ENCODE data around the gene CELSR1.

Gene CELSR1, protein sequence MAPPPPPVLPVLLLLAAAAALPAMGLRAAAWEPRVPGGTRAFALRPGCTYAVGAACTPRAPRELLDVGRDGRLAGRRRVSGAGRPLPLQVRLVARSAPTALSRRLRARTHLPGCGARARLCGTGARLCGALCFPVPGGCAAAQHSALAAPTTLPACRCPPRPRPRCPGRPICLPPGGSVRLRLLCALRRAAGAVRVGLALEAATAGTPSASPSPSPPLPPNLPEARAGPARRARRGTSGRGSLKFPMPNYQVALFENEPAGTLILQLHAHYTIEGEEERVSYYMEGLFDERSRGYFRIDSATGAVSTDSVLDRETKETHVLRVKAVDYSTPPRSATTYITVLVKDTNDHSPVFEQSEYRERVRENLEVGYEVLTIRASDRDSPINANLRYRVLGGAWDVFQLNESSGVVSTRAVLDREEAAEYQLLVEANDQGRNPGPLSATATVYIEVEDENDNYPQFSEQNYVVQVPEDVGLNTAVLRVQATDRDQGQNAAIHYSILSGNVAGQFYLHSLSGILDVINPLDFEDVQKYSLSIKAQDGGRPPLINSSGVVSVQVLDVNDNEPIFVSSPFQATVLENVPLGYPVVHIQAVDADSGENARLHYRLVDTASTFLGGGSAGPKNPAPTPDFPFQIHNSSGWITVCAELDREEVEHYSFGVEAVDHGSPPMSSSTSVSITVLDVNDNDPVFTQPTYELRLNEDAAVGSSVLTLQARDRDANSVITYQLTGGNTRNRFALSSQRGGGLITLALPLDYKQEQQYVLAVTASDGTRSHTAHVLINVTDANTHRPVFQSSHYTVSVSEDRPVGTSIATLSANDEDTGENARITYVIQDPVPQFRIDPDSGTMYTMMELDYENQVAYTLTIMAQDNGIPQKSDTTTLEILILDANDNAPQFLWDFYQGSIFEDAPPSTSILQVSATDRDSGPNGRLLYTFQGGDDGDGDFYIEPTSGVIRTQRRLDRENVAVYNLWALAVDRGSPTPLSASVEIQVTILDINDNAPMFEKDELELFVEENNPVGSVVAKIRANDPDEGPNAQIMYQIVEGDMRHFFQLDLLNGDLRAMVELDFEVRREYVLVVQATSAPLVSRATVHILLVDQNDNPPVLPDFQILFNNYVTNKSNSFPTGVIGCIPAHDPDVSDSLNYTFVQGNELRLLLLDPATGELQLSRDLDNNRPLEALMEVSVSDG (N-terminal part only)

DNA sequence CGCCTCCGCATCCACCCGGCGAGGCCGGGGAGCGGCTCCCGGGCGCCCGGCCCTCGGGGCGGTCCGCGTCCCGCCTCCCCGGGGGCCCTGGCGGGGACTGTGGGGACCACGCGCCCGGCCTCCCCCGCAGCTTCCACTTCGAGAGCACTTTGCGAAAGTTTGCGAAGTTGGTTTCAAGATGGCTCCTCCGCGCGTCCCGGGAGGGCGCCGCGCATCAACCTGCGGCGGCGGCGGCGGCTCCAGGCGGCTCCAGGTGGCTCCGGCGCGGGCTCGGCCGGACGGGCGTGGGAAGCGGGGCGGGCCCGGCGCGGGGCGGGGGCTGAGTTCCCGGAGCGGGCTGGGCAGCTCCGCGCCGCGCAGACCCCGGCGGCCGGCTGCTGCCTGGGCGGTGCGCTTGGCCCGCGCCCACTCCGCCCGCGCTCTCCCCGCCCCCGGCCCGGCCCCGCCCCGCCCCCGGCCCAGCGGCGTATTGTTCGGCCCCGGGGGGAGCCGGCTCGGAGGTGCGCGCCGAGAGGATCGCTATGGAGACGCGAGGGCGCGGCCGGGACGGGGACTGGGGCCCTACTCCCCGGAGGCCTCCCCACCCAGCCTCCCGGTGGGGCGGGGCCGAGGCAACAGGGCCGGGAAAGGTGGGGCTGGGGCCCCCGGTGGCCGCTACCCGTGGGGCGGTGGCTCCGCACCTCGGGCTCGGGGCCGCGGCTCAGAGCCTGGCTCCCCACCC lies at the start of gene CELSR1:
Gene CELSR1 (minus strand): TSS at position 396 of the 721 bp plus-strand sequence. CDS start 450 bp downstream, outside the sequence.
- DNase-seq = peak; percentile 21

DNA sequence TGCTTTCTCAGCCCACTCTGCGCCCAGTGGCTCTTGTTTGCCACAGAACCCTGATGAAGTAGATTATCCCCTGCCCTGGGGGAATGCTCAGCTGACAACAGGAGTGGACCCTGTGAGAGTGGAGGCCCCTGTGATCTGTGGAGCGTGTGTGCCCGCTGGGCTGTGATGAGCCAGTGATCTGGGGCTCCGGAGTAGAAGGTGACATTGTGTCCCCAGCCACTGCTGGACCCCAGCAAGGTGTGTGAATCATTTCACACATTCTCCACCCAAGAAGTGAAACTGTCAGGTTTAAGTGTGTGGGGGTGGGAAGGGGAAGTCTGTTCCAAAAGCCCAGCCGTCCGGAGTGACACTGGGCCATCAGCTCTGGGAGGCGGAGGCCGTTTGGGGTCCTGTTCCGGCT lies 49.6 kb upstream of the CELSR1 start:
- no peak for DNase-seq

DNA sequence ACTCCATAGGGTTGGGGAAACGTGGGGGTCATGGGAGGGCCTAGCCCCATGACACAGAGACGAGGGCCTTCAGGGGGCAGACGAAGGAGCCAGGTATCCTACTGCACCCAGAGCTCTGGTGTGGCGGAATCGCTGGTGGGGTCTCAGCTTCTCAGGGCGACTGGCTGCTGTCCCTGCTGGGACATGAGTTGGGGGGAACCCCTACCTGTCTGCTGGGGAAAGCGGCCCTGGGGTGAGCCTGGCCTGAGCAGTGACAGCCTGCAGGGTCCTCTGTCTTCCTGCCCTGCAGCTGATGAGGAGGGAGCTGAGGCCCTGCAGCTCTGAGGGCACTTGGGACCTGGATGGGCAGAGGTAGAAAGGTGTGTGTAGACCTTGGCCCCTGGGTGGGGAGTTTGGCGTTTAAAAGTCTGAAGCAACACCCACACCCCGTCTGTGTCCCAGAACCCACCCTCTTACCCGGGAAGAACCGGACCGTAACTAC lies 49.2 kb upstream of the CELSR1 start:
- DNase-seq = no peak

DNA sequence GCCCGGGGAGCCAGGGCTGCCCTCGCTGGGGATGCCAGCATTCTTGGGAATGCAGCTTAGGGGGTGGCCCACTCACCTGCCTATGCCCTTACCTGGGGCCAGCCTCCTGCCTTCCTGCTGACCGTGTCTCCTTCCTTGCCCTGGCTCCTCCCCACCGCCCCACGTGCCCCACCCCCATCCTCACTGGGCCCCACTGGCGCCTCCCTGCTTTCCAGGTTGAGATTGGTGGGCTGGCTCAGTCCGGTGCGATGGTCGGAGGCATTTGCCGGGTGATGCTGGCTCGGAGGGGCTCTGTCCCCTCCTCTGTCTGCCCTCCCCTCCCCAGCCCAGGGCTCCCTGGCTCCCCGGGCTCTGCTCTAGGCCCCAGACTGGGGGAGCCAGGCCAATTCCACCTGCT lies 48.7 kb upstream of the CELSR1 start:
- no peak for DNase-seq

DNA sequence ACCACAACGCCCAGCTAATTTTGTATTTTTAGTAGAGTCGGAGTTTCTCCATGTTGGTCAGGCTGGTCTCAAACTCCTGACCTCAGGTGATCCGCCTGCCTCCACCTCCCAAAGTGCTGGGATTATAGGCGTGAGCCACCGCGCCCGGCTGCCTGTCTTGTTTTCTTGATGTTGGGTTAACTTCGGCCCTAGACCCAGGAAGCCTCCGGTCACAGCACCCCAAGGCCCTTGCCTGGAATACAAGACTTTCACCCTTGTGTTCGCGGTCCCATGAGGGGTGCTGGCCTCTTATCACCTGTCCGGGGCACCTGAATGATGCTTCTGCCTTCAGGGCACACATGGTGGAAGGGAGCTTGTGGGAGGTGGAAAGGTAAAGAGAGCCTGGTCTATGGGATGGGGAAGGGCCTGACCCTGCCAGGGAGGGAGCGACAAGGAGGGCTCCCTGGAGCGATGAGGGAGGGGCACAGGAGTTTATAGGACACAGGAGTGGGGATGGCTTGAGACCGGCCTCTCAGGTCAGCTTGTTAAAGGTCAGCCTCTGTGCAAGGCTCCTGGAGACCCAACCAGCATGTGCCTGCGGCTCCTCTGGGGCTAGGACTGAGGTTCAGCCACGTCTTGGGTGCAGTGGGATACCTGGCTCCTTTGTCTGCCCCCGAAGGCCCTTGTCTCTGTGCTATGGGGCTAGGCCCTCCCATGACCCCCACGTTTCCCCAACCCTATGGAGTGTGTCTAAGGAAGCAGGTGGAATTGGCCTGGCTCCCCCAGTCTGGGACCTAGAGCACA lies 48.1 kb upstream of the CELSR1 start:
- no peak for DNase-seq

DNA sequence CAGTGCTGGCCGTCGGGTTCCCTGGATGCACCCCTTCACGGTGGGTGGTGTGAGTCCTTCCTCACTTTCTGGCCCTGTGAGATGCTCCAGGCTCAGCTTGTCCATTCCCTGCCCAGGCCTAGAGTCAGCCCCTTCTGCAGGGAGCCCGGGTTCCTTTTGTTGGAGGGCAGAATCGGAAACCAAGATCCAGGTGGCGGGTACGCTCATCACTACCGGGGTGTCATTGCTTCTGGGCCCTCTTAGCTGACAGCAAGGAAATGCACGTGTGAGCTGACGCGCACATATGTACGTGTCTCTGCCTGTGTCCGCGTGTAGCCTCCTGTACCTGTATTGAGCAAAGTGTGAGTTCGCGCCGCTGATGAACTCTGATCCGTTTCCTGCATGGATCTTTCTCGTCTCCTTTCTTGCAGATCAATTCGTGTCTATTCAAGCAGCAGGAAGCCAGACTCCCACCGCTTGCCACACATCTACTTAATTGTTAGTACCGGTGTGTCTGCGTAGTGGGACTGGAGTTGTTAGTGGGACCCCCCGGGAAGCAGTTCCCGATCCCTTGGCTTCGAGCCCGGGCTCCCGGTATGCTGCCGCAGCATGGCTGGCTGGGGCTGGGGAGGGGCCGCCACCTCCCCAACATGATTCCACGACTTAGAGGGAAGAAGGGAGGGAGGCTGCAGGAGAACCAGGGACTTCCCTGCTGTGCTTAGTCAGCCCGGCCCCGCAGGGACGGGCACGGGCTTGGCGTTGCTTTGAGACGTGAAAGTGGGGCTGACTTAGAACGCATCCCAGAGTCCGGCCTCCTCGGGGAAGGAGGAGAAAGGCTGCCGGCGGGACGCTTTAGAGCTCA lies 46.9 kb upstream of the CELSR1 start:
- DNase-seq = no peak

DNA sequence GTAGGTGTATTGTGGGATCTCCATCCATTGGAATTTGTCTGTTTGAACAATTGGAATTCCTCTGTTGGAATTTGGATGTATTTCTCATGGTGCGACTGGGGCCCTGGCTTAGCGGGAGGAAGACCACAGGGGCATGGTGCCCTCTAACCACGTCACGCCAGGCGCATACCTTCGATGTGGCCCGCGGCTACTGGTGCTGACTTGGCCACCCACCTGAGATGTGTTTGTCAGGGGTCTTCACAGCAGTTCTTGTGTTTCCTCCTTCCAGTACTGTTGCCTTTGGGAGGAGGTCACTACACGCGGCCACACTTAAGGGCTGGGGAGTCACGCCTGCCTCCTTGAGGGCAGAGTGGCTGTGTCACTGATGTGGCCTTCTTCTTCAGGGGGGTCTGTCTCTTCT lies 46.2 kb upstream of the CELSR1 start:
- peak; percentile 1 for DNase-seq

DNA sequence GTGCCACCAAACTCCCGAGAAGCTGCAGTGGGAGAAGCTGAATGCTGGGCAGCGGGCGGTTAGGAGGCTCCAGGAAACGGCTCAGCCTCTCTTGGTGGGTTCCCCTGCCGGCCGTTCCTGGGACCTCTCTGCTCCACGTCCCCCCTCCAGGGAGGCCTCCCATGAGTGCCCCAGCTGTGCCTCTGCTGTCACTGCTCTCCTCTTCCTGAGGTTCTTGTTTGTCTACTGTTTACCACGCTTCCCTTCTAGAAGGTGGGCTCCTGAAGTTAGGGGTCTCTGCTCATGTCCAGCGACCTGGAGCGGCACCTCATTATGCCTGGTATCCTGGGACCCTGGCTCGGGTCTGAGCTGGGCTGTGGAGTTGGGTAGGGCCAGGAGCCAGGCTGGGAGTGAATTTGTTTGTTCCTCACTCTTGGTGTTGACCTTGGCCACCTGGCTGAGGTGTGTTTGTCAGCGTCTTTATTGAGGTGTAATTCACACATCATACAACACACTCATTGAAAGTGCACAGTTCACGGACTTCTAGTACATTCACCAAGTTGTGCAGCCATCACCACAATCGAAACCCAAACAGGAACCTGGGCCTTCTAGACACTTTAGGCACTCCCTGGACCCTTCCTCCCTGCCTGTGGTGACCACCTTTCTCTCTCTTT lies 45.0 kb upstream of the CELSR1 start:
- peak; percentile 4 for DNase-seq

DNA sequence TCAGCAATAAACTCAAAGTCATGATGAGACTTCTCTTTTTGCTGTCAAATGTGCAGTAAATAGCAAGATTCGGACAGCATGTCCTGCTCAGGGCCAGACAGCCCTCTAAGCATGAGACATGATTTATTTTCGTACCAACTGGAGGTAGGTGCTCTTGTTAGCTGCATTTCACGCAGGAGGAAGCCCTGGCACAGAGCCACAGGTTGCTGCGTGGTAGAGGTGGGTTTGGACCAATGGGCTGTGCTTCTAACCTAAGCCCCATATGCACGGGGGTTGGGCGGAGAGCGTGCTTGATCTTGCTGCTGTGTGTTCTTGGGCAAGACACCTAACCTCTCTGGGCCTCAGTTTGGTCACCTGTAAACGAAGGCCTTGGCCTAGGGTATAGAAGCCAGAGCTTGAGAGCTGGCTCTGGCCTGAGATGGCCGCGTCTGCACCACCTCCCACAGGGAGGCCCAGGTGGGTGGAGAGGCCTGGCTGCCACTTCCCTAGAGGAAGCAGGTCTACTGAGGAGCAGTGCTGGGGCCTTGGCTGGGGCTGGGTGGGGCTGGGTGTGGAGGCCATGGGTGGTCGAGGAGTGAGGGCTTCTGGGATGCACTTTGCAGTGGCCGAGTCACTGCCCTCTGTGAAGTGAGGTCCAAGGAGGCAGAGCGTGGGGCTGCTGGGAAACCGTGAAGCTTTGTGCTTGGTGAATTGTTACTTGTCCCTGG lies 44.3 kb upstream of the CELSR1 start:
- peak; percentile 8 for DNase-seq

DNA sequence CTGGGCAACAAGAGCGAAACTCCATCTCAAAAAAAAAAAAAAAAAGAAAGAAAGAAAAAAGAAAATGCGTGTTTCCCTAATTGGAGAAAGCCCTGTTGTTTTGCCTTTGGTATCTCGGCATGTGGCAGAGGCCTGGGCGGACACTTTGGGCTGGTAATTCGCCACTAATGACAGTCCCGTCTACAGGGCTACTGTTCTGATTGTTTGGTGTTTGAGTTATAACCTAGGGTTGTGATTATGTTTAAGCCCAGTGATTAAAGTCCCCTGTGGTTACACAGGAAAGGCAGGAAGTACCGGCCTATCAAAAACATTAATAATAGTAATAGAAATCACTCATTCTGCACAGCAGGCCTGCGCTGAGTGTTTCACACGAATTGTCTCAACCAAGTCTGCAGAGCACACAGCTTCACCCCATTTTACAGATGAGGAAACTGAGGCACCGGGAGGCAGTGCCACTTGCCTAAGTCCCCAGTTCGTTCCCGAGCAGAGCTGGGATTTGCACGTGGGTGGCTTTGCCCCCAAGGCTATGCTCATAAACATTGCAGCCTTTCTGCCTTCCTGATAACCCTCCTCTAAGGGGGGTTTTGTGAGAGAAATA lies 43.6 kb upstream of the CELSR1 start:
- peak; percentile 5 for DNase-seq

DNA sequence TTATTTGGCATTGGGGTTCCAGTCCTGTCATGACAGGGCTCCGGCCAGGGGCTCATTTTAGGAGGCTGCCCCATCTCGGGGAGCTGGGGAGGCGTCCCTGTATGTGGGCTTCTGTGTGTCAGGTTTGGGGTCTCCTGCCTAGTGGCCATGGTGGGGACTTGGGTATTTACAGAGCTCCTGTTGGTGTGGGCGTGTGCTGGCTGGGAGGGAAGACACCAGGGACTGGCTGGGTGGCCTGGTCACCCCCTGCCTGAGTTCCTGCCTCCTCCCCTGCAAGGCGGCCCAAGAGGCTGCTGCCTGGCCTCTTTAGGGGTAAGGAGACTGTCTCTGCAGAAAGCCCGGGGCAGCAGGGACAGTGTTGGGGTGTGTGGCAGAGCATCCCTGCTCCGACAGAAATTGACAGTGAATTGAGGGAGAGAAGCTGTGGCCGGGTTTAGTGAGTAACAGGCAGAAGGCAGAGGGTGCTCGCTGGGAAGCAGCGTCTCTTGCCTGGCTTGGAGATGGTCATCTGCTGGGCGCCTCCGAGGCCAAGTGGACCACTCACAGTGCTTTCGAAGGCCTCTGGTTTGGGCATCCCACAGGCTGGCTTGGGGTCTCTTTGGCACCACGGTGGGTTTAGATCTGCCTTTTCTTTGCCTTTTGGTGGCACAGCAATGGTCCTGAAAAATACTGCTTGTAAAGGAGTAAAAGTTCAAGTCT lies 42.5 kb upstream of the CELSR1 start:
- DNase-seq = peak; percentile 4

DNA sequence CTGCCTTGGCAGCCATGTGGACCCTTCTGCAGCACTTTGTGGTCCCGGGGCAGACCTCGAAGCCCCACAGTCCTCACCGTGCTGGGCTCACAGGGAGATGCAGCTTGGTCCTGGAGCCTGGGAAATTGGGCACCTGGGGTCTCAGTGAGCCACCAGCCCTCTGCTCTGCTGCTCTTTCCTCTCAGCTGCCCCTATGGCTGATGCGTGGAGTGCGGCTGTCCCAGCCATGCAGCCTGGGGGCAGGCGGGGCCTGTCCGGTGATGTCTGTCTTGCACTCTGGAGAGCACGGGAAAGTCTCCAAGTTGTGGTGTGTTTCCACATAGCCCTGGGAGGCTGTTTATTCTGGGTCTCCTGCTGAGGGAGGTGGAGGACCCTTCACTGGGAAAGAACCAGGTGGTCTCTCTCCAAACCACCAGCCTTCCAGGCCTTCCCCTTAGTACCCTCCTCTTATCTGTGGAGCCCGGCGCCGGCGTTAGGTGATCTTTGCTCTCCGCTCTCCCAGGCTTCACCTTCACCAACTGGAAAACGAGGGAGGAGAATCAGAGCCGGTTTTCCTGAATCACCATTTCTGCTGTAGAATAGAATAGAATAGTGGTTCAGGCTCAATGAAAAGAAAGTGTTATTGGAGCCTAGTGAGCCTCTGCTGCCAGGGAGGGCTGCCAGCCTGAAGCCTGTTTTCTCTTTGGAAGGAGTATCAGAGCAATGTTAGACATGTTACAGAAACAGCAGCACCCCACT lies 41.6 kb upstream of the CELSR1 start:
- peak; percentile 5 for DNase-seq

DNA sequence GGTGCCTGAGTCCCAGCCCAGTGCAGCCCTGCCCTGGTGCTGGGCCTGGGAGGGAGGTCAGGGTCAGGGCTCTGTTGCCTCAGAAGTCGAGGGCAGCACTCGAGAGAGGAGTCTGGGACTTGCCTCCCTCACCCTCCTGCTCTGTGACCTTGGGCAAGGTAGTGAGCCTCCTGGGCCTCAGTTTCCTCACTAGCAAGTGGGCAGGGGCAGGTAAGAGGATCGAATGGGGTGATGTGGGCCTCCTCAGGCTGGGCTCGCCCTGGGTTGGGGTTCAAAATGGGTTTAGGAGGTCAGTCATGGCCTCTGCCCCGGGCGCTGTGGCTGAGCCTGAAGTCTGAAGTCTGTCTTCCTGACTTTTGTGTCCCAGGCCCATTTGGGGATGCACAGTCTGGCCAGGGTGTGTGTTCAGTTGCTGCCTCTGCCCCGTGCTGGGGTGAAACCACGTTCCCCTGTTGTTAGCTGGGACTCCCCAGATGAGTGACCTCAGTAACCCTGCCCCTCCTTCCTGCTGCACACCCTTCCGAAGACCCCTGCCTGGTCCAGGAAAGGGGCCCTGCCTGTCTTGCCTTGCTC lies 40.9 kb upstream of the CELSR1 start:
- DNase-seq = peak; percentile 5

DNA sequence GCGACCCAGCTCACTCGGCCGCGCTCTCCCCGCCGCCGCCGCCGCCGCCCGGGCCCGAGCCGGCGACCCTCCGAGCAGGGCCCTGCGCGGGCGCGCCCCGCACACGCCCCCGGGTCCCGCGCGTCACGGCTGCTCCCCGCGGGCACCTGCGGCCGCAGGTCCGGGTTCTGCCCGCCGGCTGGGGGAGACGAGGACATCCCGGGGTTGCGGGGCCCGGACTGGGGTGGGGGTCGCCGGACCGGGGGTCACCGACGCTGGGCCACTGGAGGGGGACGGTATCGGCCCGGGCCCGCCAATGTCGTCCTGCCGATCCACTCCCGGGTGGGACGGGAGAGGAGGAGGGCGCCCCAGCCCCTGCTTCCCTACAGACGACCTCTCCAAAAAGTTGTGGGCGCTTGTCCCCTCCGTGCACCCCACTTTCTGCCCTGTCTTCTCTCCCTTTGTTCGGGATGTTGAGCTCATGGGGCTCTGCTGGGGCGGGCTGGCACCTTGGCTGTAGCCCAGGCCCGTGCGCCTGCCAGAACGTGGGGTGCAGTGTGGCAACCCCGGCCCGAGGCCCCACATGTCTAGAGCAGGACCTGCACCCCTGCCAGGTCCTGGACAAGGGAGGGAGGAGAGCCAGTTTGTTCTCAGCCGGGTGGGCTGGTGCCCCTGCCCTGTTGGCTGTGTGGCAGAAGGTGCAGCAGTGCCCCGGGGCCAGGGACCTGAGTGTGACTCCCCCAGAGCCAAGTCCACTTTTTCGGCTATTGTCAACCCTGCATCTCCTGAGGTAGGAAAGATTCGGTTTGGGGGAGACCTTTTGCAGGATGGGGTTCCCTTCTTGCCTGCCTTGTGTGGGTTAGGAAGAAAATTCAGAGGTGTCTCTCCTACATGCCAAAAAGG lies 40.2 kb upstream of the CELSR1 start:
- peak; percentile 19 for DNase-seq

DNA sequence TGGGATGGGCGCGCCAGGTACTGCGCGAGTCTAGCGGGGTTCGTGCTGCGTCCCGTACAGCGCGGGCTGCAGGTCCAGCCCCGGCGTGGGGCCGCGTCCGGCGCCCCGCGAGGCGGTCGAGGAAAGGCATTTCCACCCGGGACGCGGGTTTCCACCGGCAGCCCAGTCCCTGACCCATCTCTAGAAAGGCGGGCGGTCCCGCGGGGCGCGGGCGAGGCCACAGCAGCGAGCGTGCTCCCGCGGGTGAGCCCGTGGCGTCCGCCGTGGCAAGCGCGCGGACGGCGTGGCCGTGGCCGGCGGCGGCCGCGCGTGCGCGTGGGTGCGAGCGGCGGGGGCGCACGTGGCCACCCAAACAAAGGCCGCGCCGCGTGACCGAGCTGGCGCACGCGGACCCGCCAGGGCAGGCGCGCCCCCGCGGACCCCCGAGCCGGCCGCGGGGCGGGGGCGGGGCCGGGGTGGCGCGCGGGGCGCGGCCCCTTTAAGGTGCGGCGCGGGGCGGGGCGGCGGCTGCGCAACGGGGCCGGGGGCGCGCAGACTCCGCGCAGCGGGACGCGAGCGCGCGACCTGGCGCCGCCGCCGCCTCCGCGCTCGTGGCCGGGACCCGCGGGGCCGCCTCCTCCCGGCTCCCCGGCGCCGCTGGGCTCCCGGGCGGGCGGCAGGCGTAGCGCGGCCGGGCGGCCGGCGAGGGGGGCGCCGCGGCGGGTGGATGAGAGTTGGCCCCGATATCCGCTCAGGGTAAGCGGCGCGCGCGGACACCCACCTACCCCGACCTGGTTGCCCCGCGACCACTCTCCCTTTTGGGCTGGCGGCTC lies 39.3 kb upstream of the CELSR1 start:
- DNase-seq = peak; percentile 70

Measured in activated naive CD4-positive, alpha-beta T cell treated with anti-CD3 and anti-CD28 coated beads, Interleukin-2, amount 50 U/mL, for 16 hours (primary cell).